GM18505 (cell line): ENCODE data around the gene COMMD4.
A peak's percentile ranks its signal among the peaks of the same experiment; 100 is the strongest.
"Not testable (repeated sequence)": the region's sequence is repeated elsewhere in the genome, so short reads cannot be mapped to it uniquely, and the experiment has no call there.

Experiments used
- ATAC-seq: cut with Tn5 transposase; IDR thresholded peaks from one replicate; pipeline ENCODE4 v1.9.1; 2021; ENCODE audit not compliant: unreplicated experiment
- POLR2A ChIP-seq: IDR thresholded peaks from 4 replicates; pipeline ENCODE4 v1.6.1; 2011; ENCODE audit warnings: borderline replicate concordance; ENCODE audit not compliant: insufficient read depth, insufficient read length; ENCODE audit errors: extremely low read depth

COMMD4 gene

DNA sequence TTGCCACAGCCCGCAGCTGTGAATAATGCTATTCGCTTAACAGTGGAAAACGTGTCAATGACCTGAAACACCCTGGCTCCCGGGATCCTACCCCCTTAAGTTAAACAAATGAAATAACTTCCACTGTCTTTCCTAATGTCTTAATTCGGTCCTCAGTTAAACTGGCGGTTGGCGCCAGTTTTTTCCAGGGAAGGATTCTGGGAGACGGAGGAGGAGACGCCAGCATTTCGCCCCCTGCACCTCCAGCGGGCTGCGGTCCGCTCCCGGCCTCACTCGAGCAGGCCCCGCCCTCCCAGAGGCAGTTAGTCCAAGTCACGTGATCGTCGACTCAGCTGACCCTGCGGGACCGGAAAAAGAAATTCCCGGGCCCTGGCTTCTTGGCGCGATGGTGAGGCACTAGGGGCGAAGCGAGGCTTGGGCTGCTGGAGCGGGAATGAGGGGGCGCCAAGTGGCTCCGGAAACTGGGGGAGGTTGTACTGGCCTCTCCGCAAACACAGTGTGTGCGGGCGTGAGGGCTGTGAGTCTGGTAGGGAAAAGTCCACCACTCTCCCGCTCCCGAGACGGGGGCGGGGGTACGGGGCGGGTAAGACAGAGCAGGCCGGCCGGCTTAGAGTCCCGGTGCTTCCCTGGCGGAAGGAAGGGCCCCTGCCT is at the start of gene COMMD4:
Gene COMMD4 (plus strand): TSS at position 359 of the 651 bp plus-strand sequence. CDS start 27 bp downstream, at position 386.
- ATAC-seq = no peak
- TF ChIP-seq POLR2A = peak; percentile 56

DNA sequence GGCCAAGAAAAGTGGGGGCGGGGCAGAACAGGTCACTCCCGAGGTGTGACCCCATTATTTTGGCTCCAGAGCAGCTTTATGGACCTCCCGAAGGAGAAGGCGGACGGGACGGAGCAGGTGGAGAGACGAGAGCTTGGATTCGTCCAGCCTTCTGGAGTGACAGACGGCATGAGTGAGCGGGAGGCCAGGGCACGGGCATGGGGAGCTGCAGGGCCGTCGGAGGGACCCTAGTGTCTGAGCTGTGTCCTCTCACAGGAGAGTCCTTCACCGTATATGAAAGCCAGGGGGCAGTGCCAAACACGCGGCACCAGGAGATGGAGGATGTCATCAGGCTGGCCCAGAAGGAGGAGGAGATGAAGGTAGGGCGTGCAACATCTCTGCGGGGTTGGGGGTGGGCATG is 42.2 kb upstream of the COMMD4 start:
- not testable (repeated sequence) for ATAC-seq

GRCh38 chr15:75298541-75299310 is 37.1 kb upstream of the COMMD4 start:
- peak; percentile 61 for ATAC-seq

DNA sequence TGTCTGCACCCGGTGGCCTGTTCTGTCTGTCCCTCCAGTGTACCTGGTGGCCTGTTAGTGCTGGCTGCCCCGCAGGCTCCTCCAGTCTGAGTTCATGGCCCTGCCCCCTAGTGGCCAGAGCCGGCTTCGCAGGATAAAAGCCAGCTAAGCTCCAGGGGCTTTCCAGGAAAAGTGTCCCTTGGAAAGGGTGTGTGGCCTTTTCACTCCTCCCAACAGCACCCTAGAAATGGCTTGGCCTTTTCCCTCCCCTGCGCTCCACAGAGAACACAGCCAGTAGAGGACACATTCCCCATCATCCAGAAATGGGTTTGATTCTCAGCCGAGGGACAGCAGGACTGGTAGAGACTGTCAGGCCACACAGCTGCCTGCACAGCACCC is 36.6 kb upstream of the COMMD4 start:
- ATAC-seq = peak; percentile 53

- ATAC-seq = not testable (repeated sequence)
Observed at GRCh38 chr15:75300026-75300425, 35.8 kb upstream of the COMMD4 start.

GRCh38 chr15:75302318-75302717 is 33.5 kb upstream of the COMMD4 start:
- ATAC-seq = no peak

GRCh38 chr15:75302753-75303152 is 33.1 kb upstream of the COMMD4 start:
- not testable (repeated sequence) for ATAC-seq

More at GRCh38 chr15:75302318-75302717, 33.5 kb upstream of the COMMD4 start:
- TF ChIP-seq POLR2A = no peak

- no peak for ATAC-seq
- TF ChIP-seq POLR2A = no peak
Observed at GRCh38 chr15:75306188-75306587, 29.7 kb upstream of the COMMD4 start.

- no peak for ATAC-seq
- no peak for TF ChIP-seq POLR2A
Observed at GRCh38 chr15:75307778-75308390, 28.0 kb upstream of the COMMD4 start.

DNA sequence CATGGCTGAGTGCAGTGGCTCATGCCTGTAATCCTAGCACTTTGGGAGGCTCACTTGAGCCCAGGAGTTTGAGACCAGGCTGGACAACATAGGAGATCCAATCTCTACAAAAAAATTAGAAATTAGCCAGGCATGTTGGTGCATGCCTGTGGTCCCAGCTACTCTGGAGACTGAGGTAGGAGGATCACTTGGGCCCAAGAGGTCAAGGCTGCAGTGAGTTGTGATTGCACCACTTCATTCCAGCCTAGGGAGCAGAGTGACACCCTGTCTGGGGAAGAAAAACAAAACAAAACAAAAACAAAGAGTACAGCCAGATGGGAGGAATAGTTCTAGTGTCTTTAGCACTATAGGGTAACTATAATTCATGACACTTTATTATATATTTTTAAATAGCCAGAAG is 26.2 kb upstream of the COMMD4 start:
- TF ChIP-seq POLR2A = no peak
- ATAC-seq = no peak

GRCh38 chr15:75312548-75312947 is 23.3 kb upstream of the COMMD4 start:
- ATAC-seq = not testable (repeated sequence)

GRCh38 chr15:75313116-75313845 is 22.6 kb upstream of the COMMD4 start:
- TF ChIP-seq POLR2A = no peak
- ATAC-seq = no peak

DNA sequence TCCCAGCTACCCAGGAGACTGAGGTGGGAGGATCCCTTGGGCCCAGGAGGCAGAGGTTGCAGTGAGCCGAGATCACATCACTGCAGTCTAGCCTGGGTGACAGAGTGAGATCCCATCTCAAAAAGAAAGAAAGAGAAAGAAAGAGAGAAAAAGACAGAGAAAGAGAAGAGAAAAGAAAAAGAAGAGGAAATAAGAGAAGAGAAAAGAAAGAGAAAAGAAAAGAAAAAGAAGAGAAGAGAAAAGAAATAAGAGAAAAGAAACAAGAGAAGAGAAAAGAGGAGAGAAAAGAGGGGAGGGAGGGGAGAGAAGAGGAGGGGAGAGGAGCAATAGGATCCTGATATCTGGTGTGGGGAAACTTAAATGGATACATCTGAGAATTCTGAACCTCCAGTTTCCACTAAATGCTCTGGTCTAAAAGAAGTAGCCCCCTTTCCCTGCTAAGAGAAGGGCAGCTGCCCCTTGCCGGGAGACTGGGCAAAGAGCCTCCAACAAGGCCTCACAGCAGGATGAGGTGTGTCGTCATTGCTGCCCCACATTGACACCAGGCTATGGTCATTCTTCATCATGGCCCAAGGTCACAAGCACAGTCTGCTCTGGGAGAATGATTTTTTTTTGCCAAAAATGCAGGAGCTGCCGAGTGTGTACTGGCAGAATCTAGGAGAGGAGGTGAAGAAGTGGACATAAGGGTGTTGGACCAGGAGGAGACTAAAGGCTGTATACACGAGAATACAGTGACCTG is 21.1 kb upstream of the COMMD4 start:
- no peak for ATAC-seq
- no peak for TF ChIP-seq POLR2A

DNA sequence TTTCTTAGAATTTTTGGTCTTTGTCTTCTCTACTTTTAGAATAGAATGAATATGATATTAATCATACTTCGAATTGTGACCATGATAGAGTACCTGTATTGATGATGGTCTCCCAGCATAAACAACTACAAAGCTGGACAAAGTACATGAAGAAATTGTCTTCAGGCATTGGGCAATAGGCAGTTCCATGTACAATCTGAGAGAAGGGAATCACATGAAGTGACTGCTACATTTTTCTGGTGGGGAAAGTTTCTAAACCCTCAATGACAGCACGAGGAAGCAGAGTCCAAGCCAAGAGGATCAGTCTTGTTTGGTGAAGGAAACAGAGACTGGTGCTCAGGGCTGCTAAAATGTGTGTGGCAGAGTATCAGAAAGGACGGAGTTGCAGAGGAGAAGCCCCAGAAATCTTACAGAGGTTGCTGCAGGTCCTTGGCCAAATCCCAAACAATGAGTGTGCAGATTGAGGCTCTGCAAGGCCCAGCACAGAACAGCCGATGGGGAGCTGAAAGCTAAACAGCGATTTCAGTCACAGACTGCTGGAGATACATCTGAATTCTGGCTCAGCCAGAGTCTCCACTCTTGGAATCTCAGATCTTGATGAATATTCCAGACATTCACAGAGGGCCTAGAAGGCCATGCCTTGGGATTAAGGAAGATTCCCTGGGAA is 16.5 kb upstream of the COMMD4 start:
- not testable (repeated sequence) for ATAC-seq
